HL-60 (cell line): Measurements from ENCODE around the gene PTTG1IP2.

Source experiments
- GABPA ChIP-seq: IDR thresholded peaks from 2 replicates; pipeline ENCODE4 v1.6.1; 2012; ENCODE audit warnings: low read depth
- POLR2AphosphoS5 ChIP-seq: IDR thresholded peaks from 2 replicates; pipeline ENCODE4 v1.6.1; 2012; ENCODE audit warnings: low read depth
- SPI1 ChIP-seq: IDR thresholded peaks from 2 replicates; pipeline ENCODE4 v1.6.1; 2012; ENCODE audit warnings: low read depth, mild to moderate bottlenecking, borderline replicate concordance
- TF ChIP-seq, protein P1 (sequence below): IDR thresholded peaks from one replicate; pipeline ENCODE4 v1.5.1; 2011; ENCODE audit warnings: low read length, control low read depth, inconsistent platforms; ENCODE audit not compliant: insufficient read depth
- TF ChIP-seq, protein P2 (sequence below): IDR thresholded peaks from 2 replicates; pipeline ENCODE4 v1.6.1; 2012; ENCODE audit warnings: low read depth; ENCODE audit not compliant: insufficient replicate concordance

DNA sequence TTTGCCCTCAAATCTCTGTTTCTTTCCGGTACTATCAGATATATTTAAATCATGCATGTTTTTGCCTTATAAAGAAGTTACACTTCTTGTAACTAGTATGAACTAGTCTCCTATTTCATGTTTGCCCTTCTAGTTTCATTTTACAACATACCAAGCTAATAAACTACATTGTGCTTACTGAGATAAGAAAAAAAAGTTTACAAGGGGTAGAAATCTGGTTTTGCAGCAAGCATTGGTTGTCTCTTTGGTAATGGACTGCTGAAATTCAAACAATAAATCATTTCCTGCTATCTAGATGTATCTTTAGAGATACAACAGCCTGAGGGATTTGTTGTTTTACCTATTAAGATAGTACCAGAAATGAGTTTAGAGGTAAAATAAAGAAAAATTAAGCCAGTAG is 18.8 kb downstream of the PTTG1IP2 start:
- TF ChIP-seq, protein P1, sequence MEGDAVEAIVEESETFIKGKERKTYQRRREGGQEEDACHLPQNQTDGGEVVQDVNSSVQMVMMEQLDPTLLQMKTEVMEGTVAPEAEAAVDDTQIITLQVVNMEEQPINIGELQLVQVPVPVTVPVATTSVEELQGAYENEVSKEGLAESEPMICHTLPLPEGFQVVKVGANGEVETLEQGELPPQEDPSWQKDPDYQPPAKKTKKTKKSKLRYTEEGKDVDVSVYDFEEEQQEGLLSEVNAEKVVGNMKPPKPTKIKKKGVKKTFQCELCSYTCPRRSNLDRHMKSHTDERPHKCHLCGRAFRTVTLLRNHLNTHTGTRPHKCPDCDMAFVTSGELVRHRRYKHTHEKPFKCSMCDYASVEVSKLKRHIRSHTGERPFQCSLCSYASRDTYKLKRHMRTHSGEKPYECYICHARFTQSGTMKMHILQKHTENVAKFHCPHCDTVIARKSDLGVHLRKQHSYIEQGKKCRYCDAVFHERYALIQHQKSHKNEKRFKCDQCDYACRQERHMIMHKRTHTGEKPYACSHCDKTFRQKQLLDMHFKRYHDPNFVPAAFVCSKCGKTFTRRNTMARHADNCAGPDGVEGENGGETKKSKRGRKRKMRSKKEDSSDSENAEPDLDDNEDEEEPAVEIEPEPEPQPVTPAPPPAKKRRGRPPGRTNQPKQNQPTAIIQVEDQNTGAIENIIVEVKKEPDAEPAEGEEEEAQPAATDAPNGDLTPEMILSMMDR = no peak
- TF ChIP-seq GABPA (no peak), POLR2AphosphoS5 (no peak), SPI1 (no peak)
- TF ChIP-seq, protein P2, sequence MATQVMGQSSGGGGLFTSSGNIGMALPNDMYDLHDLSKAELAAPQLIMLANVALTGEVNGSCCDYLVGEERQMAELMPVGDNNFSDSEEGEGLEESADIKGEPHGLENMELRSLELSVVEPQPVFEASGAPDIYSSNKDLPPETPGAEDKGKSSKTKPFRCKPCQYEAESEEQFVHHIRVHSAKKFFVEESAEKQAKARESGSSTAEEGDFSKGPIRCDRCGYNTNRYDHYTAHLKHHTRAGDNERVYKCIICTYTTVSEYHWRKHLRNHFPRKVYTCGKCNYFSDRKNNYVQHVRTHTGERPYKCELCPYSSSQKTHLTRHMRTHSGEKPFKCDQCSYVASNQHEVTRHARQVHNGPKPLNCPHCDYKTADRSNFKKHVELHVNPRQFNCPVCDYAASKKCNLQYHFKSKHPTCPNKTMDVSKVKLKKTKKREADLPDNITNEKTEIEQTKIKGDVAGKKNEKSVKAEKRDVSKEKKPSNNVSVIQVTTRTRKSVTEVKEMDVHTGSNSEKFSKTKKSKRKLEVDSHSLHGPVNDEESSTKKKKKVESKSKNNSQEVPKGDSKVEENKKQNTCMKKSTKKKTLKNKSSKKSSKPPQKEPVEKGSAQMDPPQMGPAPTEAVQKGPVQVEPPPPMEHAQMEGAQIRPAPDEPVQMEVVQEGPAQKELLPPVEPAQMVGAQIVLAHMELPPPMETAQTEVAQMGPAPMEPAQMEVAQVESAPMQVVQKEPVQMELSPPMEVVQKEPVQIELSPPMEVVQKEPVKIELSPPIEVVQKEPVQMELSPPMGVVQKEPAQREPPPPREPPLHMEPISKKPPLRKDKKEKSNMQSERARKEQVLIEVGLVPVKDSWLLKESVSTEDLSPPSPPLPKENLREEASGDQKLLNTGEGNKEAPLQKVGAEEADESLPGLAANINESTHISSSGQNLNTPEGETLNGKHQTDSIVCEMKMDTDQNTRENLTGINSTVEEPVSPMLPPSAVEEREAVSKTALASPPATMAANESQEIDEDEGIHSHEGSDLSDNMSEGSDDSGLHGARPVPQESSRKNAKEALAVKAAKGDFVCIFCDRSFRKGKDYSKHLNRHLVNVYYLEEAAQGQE = no peak
